H1 (cell line): Measurements from ENCODE around the gene TGFB2. TPM values are rescaled to one million over a fixed set of nuclear protein-coding genes. Genes with fewer than 3 reads are reported as not detected.

ENCODE experiments used
- CTCF ChIA-PET: fragments of 300-600 bp; sonication (Branson Sonifier 250); formaldehyde crosslinking; loops from one replicate; lab custom pipeline; 2021; ENCODE audit not compliant: partially characterized antibody; lab: Charles Lee
- POLR2A ChIA-PET: fragments of 300-600 bp; sonication (Branson Sonifier 250); formaldehyde crosslinking; loops from one replicate; lab custom pipeline; 2021; ENCODE audit warnings: inconsistent platforms; ENCODE audit not compliant: partially characterized antibody; lab: Charles Lee
- DNase-seq, 2 experiments: peaks; one replicate each; pipeline versions ENCODE4 v3.0.0 to v3.0.0-alpha.2; 2010 to 2022; ENCODE audit warnings: low spot score in 2 of 2, low read depth in 1 of 2, mixed read lengths in 1 of 2
- FAIRE-seq: peaks from 2 replicates; lab custom pipeline; 2011; peaks lifted over from hg19 to GRCh38; lab: Jason Lieb, UNC
- H2AFZ ChIP-seq: 2 replicates; pipeline ENCODE4 v1.8.1; 2012; ENCODE audit warnings: low read length, inconsistent platforms
- H2AK5ac ChIP-seq: 2 replicates; pipeline ENCODE4 v1.6.1; 2013; ENCODE audit warnings: low read depth, low read length
- H2BK120ac ChIP-seq: replicated peaks from 2 replicates; pipeline ENCODE3; 2013; ENCODE audit warnings: low read depth, low read length, inconsistent platforms
- H2BK12ac ChIP-seq: 2 replicates; pipeline ENCODE4 v1.6.1; 2013; ENCODE audit warnings: low read depth, low read length
- H2BK15ac ChIP-seq: 2 replicates; pipeline ENCODE4 v1.6.1; 2013; ENCODE audit warnings: low read length
- H2BK20ac ChIP-seq: 2 replicates; pipeline ENCODE4 v1.6.1; 2013; ENCODE audit warnings: low read length
- H2BK5ac ChIP-seq: 2 replicates; pipeline ENCODE4 v1.6.1; 2013; ENCODE audit warnings: low read depth, low read length
- H3K14ac ChIP-seq: 2 replicates; pipeline ENCODE4 v1.6.1; 2013; ENCODE audit warnings: inconsistent platforms; ENCODE audit not compliant: insufficient read length
- H3K18ac ChIP-seq: 2 replicates; pipeline ENCODE4 v1.6.1; 2013; ENCODE audit warnings: low read length; ENCODE audit errors: extremely low read depth
- H3K23ac ChIP-seq: 2 replicates; pipeline ENCODE4 v1.6.1; 2013; ENCODE audit warnings: inconsistent platforms; ENCODE audit not compliant: insufficient read length
- H3K23me2 ChIP-seq: 2 replicates; pipeline ENCODE4 v1.6.1; 2013; ENCODE audit warnings: low read depth, low read length
- H3K27ac ChIP-seq: 2 replicates; pipeline ENCODE4 v1.6.1; 2011; ENCODE audit warnings: low read depth, low read length, inconsistent platforms
- H3K27me3 ChIP-seq, 4 experiments: replicated peaks in 1 of 4; 1 replicate in 1 of 4; 2 replicates in 3 of 4; pipeline versions ENCODE4 v1.6.1 to v1.8.1; 2011 to 2013; ENCODE audit warnings: low read length in 3 of 4, mild to moderate bottlenecking in 3 of 4, inconsistent platforms in 2 of 4, mixed read lengths in 2 of 4, moderate library complexity in 1 of 4; ENCODE audit not compliant: control insufficient read depth in 3 of 4, insufficient read depth in 3 of 4; ENCODE audit errors: extremely low read depth in 1 of 4
- H3K36me3 ChIP-seq, 4 experiments: 2 replicates each; pipeline versions ENCODE4 v1.6.1 to v1.8.1; 2011 to 2013; ENCODE audit warnings: mild to moderate bottlenecking in 4 of 4, low read length in 3 of 4, moderate library complexity in 2 of 4, control low read depth in 1 of 4, inconsistent platforms in 1 of 4; ENCODE audit not compliant: insufficient read depth in 4 of 4, control insufficient read depth in 2 of 4
- H3K4ac ChIP-seq: replicated peaks from 2 replicates; pipeline ENCODE3; 2013; ENCODE audit warnings: low read length, low read depth, mixed read lengths, inconsistent platforms; ENCODE audit not compliant: insufficient read length
- H3K4me1 ChIP-seq, 4 experiments: replicated peaks in 1 of 4; 1 replicate in 1 of 4; 2 replicates in 3 of 4; pipeline versions ENCODE4 v1.6.1 to v1.8.1; 2011 to 2013; ENCODE audit warnings: low read length in 3 of 4, inconsistent platforms in 2 of 4, mixed read lengths in 1 of 4; ENCODE audit not compliant: insufficient read depth in 4 of 4, control insufficient read depth in 3 of 4
- H3K4me2 ChIP-seq, 2 experiments: 2 replicates each; pipeline versions ENCODE4 v1.6.1 to v1.8.1; 2011 to 2013; ENCODE audit warnings: low read depth in 2 of 2, low read length in 2 of 2, control low read depth in 1 of 2, inconsistent platforms in 1 of 2, mild to moderate bottlenecking in 1 of 2; ENCODE audit not compliant: insufficient read depth in 1 of 2
- H3K4me3 ChIP-seq, 4 experiments: fragments of 200-600, 300-600 bp in 1 of 4; sonication (generic), shearing (Covaris generic), sonication (Bioruptor Twin) in 1 of 4; 2 replicates each; pipeline versions ENCODE4 v1.5.1 to v1.8.1; 2011 to 2016; ENCODE audit warnings: low read length in 4 of 4, low read depth in 3 of 4, control low read depth in 2 of 4, inconsistent platforms in 2 of 4, mild to moderate bottlenecking in 2 of 4, mixed read lengths in 1 of 4, moderate library complexity in 1 of 4; ENCODE audit not compliant: insufficient read depth in 2 of 4; ENCODE audit errors: extremely low read depth in 1 of 4
- H3K56ac ChIP-seq: replicated peaks from 2 replicates; pipeline ENCODE3; 2013; ENCODE audit warnings: low read depth, mild to moderate bottlenecking, mixed read lengths, low read length, inconsistent platforms; ENCODE audit not compliant: insufficient read length
- H3K79me1 ChIP-seq: 2 replicates; pipeline ENCODE4 v1.6.1; 2013; ENCODE audit warnings: low read depth, low read length, control low read depth
- H3K79me2 ChIP-seq, 2 experiments: 2 replicates each; pipeline versions ENCODE4 v1.6.1 to v1.8.1; 2012 to 2013; ENCODE audit warnings: low read length in 2 of 2, mild to moderate bottlenecking in 2 of 2, inconsistent platforms in 1 of 2; ENCODE audit not compliant: insufficient read depth in 2 of 2, control insufficient read depth in 1 of 2
- H3K9ac ChIP-seq, 4 experiments: replicated peaks in 1 of 4; 1 replicate in 1 of 4; 2 replicates in 3 of 4; pipeline versions ENCODE4 v1.6.1 to v1.8.1; 2011 to 2013; ENCODE audit warnings: low read depth in 3 of 4, low read length in 3 of 4, control low read depth in 2 of 4, mild to moderate bottlenecking in 2 of 4, moderate library complexity in 2 of 4, inconsistent platforms in 1 of 4; ENCODE audit errors: extremely low read depth in 1 of 4
- H3K9me3 ChIP-seq, 2 experiments: 2 replicates each; pipeline versions ENCODE4 v1.6.1 to v1.8.1; 2012 to 2013; ENCODE audit warnings: mild to moderate bottlenecking in 2 of 2, moderate library complexity in 2 of 2, control low read depth in 1 of 2, inconsistent platforms in 1 of 2, low read depth in 1 of 2, low read length in 1 of 2, mixed read lengths in 1 of 2; ENCODE audit not compliant: insufficient read depth in 2 of 2
- H4K20me1 ChIP-seq, 2 experiments: replicated peaks in 1 of 2; 2 replicates each; pipeline versions ENCODE3 to v1.8.1; 2011 to 2013; ENCODE audit warnings: inconsistent platforms in 2 of 2, low read length in 2 of 2, mild to moderate bottlenecking in 1 of 2; ENCODE audit not compliant: insufficient read depth in 2 of 2, control insufficient read depth in 1 of 2
- H4K5ac ChIP-seq: 2 replicates; pipeline ENCODE4 v1.6.1; 2013; ENCODE audit warnings: low read length, low read depth, mixed read lengths, inconsistent platforms; ENCODE audit not compliant: insufficient read length
- H4K8ac ChIP-seq: 2 replicates; pipeline ENCODE4 v1.8.0; 2013; ENCODE audit warnings: mild to moderate bottlenecking, moderate library complexity, low read length, inconsistent platforms; ENCODE audit not compliant: insufficient read depth; ENCODE audit errors: extremely low read depth
- H4K91ac ChIP-seq: replicated peaks from 2 replicates; pipeline ENCODE3; 2013; ENCODE audit warnings: low read length, mixed read lengths, inconsistent platforms; ENCODE audit not compliant: insufficient read length
- CBX5 ChIP-seq: fragments of 300-800, 300-1000 bp; sonication (generic); IDR thresholded peaks from 2 replicates; pipeline ENCODE4 v1.7.1; 2016; ENCODE audit warnings: antibody characterized with exemption, low read length, low read depth
- EGR1 ChIP-seq: IDR thresholded peaks from 2 replicates; pipeline ENCODE4 v1.6.1; 2011; ENCODE audit warnings: low read depth, low read length, borderline replicate concordance
- HDAC6 ChIP-seq: IDR thresholded peaks from one replicate; pipeline ENCODE4 v1.7.1; 2012; ENCODE audit warnings: low read depth, mild to moderate bottlenecking, inconsistent platforms, low read length, moderate library complexity
- MAFK ChIP-seq: IDR thresholded peaks from 2 replicates; pipeline ENCODE4 v1.6.1; 2012; ENCODE audit warnings: low read depth, mild to moderate bottlenecking, improper control_type of control experiment, low read length
- POLR2AphosphoS5 ChIP-seq: IDR thresholded peaks from 2 replicates; pipeline ENCODE4 v1.6.1; 2011; ENCODE audit warnings: low read depth, low read length
- RXRA ChIP-seq: IDR thresholded peaks from 2 replicates; pipeline ENCODE4 v1.6.1; 2011; ENCODE audit warnings: low read depth, mild to moderate bottlenecking, low read length, moderate library complexity; ENCODE audit not compliant: insufficient read depth
- SIX5 ChIP-seq: IDR thresholded peaks from 2 replicates; pipeline ENCODE4 v1.6.1; 2011; ENCODE audit warnings: mild to moderate bottlenecking, low read depth, low read length
- SP2 ChIP-seq: IDR thresholded peaks from 2 replicates; pipeline ENCODE4 v1.6.1; 2012; ENCODE audit warnings: mild to moderate bottlenecking, low read length, inconsistent platforms
- TEAD4 ChIP-seq: IDR thresholded peaks from 2 replicates; pipeline ENCODE4 v1.6.1; 2012; ENCODE audit warnings: low read depth, low read length, inconsistent platforms, mixed read lengths
- WGBS, 2 experiments: shearing (Covaris generic) in 1 of 2; methylation state at CpG; one replicate each; pipeline versions ENCODE4 v1.1.6 to v1.1.7; 2013 to 2015; ENCODE audit warnings: low lambda C conversion rate in 2 of 2, mixed read lengths in 2 of 2, inconsistent platforms in 1 of 2, low coverage in 1 of 2, missing lambda C conversion rate in 1 of 2; ENCODE audit not compliant: insufficient replicate concordance in 2 of 2, insufficient coverage in 1 of 2, insufficient read length in 1 of 2; ENCODE audit errors: extremely low coverage in 1 of 2, missing lambda C conversion rate in 1 of 2; 5-methylcytosine and 5-hydroxymethylcytosine counted together
- polyA plus RNA-seq, 7 experiments: library from polyadenylated mRNA; depleted of rRNA in 3 of 7; stranded (reverse) in 5 of 7; unstranded in 2 of 7; fragments of >200 nt in 5 of 7; fragments of 200-250 nt in 2 of 7; gene quantifications; 1 replicate in 5 of 7; 2 replicates in 1 of 7; 4 replicates in 1 of 7; pipeline versions ENCODE4 v1.2.1 to v1.2.3, GENCODE V29; 2011 to 2013; ENCODE audit warnings: missing spikeins in 2 of 7, mixed read lengths in 2 of 7
- total RNA-seq: library from RNA; stranded (reverse); fragmentation: NEBNext Ultra II Directional; extraction: Animal tissue kit (Norgen Biotek cat#: 25700); gene quantifications from 2 replicates; pipeline ENCODE4 v1.2.1, GENCODE V29; 2021
- TF ChIP-seq, protein P1 (sequence below): IDR thresholded peaks from 2 replicates; pipeline ENCODE4 v1.6.1; 2012; ENCODE audit warnings: inconsistent platforms

TGFB2 gene
- total and polyA plus RNA-seq, 2 of the 8 experiments (the other 6 are each of a cell fraction or from before 2014, with no cell fraction given): 0.26 to 0.84 TPM

DNA sequence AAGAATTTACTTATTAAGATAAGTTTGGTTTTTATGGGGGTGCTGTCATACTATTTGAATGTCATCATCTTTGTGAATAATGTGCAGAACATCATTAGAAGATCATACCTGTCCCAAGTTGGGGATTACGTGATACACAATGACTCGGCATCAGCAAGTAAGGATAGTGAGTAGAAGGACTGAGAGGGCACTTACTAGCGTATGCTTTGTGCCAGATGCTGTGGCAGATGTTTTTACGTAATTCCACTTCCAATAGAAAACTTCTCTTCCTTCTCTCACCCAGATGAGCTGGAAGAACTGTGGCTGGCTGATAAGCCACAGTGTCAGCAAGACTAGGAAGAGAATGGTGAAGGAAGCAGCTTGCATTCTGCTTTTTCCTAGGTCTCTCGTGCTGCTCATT, 28.1 kb upstream of the TGFB2 start:
- Histone ChIP-seq H2BK5ac (no peak overlapping the region), H3K79me2 (no peaks in the 10 kb centered on the region; a peak in 1 of 4 replicates), H2BK120ac (no peak overlapping the region), H3K27ac (no peak overlapping the region; the same call in 1 of the 2 replicates), H4K8ac (no peak overlapping the region), H2BK20ac (no peak overlapping the region), H4K91ac (no peak overlapping the region), H3K4me3 (no peak overlapping the region), H3K56ac (no peak overlapping the region), H3K27me3 (no peaks in the 10 kb centered on the region), H3K23ac (no peak overlapping the region), H3K14ac (no peak overlapping the region), H3K4ac (no peak overlapping the region), H3K18ac (no peak overlapping the region), H3K23me2 (no peaks in the 10 kb centered on the region), H3K36me3 (peaks cover 0 to 12% (median 3%) of the 10 kb centered on the region in 4 experiments; a peak in 3 of 8 replicates), H2BK15ac (no peak overlapping the region), H4K5ac (no peak overlapping the region), H2BK12ac (no peak overlapping the region), H3K4me1 (peaks cover 0 to 2% (median 0%) of the 10 kb centered on the region in 4 experiments; a peak in 1 of 7 replicates), H2AFZ (no peak overlapping the region), H2AK5ac (no peak overlapping the region), H3K9me3 (no peaks in the 10 kb centered on the region), H4K20me1 (no peaks in the 10 kb centered on the region), H3K9ac (no peak overlapping the region), H3K79me1 (no peaks in the 10 kb centered on the region), H3K4me2 (no peak overlapping the region)
- WGBS, 2 experiments: 94% methylated on average over 5 of the region's 5 CpGs; no CpG with 5 or more reads in 1 of the 2 experiments
- FAIRE-seq: no peak
- TF ChIP-seq SIX5 (no peak), EGR1 (no peak), SP2 (no peak), MAFK (no peak), TEAD4 (no peak), HDAC6 (no peak), CBX5 (no peak), POLR2AphosphoS5 (no peak), RXRA (no peak)
- TF ChIP-seq, protein P1, sequence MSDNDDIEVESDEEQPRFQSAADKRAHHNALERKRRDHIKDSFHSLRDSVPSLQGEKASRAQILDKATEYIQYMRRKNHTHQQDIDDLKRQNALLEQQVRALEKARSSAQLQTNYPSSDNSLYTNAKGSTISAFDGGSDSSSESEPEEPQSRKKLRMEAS: no peak
- POLR2A ChIA-PET: interaction anchor here (1.2 kb wide), 1 partner anchor 11 kb away, joined by 3 read pairs; no protein-coding TSS in a partner anchor
- DNase-seq: no peak
- CTCF ChIA-PET: interaction anchor here (1.3 to 1.4 kb wide), 2 partner anchors 18 to 57 kb away, joined by 4 read pairs; no protein-coding TSS in a partner anchor
